HG03139 (cell line): ENCODE results near the gene TPGS2.
"Not testable (repeated sequence)": the region's sequence is repeated elsewhere in the genome, so short reads cannot be mapped to it uniquely, and the experiment has no call there.

Experiments used
- ATAC-seq: cut with Tn5 transposase; IDR thresholded peaks from one replicate; pipeline ENCODE4 v1.9.1; 2021; ENCODE audit not compliant: unreplicated experiment

The TPGS2 gene

GRCh38 chr18:36825526-36825925 is 3.3 kb downstream of the TPGS2 start:
- no peak for ATAC-seq

- ATAC-seq: no peak
Measured at GRCh38 chr18:36821681-36822080, 7.1 kb downstream of the TPGS2 start.

- no peak for ATAC-seq
Measured at GRCh38 chr18:36819621-36820020, 9.2 kb downstream of the TPGS2 start.

GRCh38 chr18:36818652-36819051 is 10.2 kb downstream of the TPGS2 start:
- ATAC-seq: no peak

- no peak for ATAC-seq
Measured at GRCh38 chr18:36817039-36817438, 11.8 kb downstream of the TPGS2 start.

- not testable (repeated sequence) for ATAC-seq
Measured at GRCh38 chr18:36816096-36816495, 12.7 kb downstream of the TPGS2 start.

GRCh38 chr18:36814994-36815393 is 13.8 kb downstream of the TPGS2 start:
- ATAC-seq: no peak

- no peak for ATAC-seq
Measured at GRCh38 chr18:36813824-36814223, 15.0 kb downstream of the TPGS2 start.

- ATAC-seq: no peak
Measured at GRCh38 chr18:36813101-36813775, 15.6 kb downstream of the TPGS2 start.

- no peak for ATAC-seq
Measured at GRCh38 chr18:36812678-36813077, 16.1 kb downstream of the TPGS2 start.

GRCh38 chr18:36811955-36812354 is 16.8 kb downstream of the TPGS2 start:
- ATAC-seq: no peak

GRCh38 chr18:36811430-36811829 is 17.4 kb downstream of the TPGS2 start:
- ATAC-seq: no peak

- peak; percentile 91 for ATAC-seq
Measured at GRCh38 chr18:36809590-36810381, 19.0 kb downstream of the TPGS2 start.

GRCh38 chr18:36808681-36809080 is 20.1 kb downstream of the TPGS2 start:
- ATAC-seq: no peak

- no peak for ATAC-seq
Measured at GRCh38 chr18:36805105-36805504, 23.7 kb downstream of the TPGS2 start.

GRCh38 chr18:36798738-36799473 is 29.9 kb downstream of the TPGS2 start:
- ATAC-seq: no peak

GRCh38 chr18:36792634-36793283 is 36.0 kb downstream of the TPGS2 start:
- no peak for ATAC-seq

GRCh38 chr18:36786686-36787085 is 42.1 kb downstream of the TPGS2 start:
- ATAC-seq: no peak

- no peak for ATAC-seq
Measured at GRCh38 chr18:36783792-36784191, 45.0 kb downstream of the TPGS2 start.

- no peak for ATAC-seq
Measured at GRCh38 chr18:36782710-36783109, 46.1 kb downstream of the TPGS2 start.

GRCh38 chr18:36780748-36781147 is 48.1 kb downstream of the TPGS2 start:
- no peak for ATAC-seq
